ENCODE measurements around the gene TIMP3.

TIMP3 gene

GRCh38 chr22:32776397-32776796 is 25.1 kb upstream of the TIMP3 start:
- no peak for TF ChIP-seq CTCF (IDR thresholded peaks at IDR 0.05; ENCODE audit: extremely low read depth, missing control alignments)
- DNase-seq (ENCODE audit: low spot score) = no peak

- no peak for DNase-seq (ENCODE audit: low spot score)
- no peak for TF ChIP-seq CTCF (IDR thresholded peaks at IDR 0.05; ENCODE audit: extremely low read depth, missing control alignments)
These were observed 24.7 kb upstream of the TIMP3 start for GRCh38 chr22:32776802-32777201.

- TF ChIP-seq CTCF (IDR thresholded peaks at IDR 0.05; ENCODE audit: extremely low read depth, missing control alignments) = no peak
These were observed 23.5 kb upstream of the TIMP3 start for GRCh38 chr22:32777987-32778386.

GRCh38 chr22:32780726-32781310 is 20.7 kb upstream of the TIMP3 start:
- TF ChIP-seq CTCF (IDR thresholded peaks at IDR 0.05; ENCODE audit: extremely low read depth, missing control alignments) = no peak
- DNase-seq (ENCODE audit: low spot score) = no peak

More at GRCh38 chr22:32777987-32778386, 23.5 kb upstream of the TIMP3 start:
- no peak for DNase-seq (ENCODE audit: low spot score)

GRCh38 chr22:32781695-32782094 is 19.8 kb upstream of the TIMP3 start:
- DNase-seq (ENCODE audit: low spot score) = no peak
- TF ChIP-seq CTCF (IDR thresholded peaks at IDR 0.05; ENCODE audit: extremely low read depth, missing control alignments) = no peak

GRCh38 chr22:32785321-32786026 is 16.0 kb upstream of the TIMP3 start:
- DNase-seq (ENCODE audit: low spot score) = no peak
- TF ChIP-seq CTCF (IDR thresholded peaks at IDR 0.05; ENCODE audit: extremely low read depth, missing control alignments) = no peak

- no peak for DNase-seq (ENCODE audit: low spot score)
- no peak for TF ChIP-seq CTCF (IDR thresholded peaks at IDR 0.05; ENCODE audit: extremely low read depth, missing control alignments)
These were observed 15.5 kb upstream of the TIMP3 start for GRCh38 chr22:32786027-32786418.

Data from GM20000 (cell line).